ENCODE results near the gene OR51T1.

The OR51T1 gene

GRCh38 chr11:4916581-4916980 is 34.9 kb downstream of the OR51T1 start:
- TF ChIP-seq CTCF (IDR thresholded peaks at IDR 0.05), result no peak

- no peak for TF ChIP-seq CTCF (IDR thresholded peaks at IDR 0.05)
Observed at GRCh38 chr11:4919250-4919649, 37.5 kb downstream of the OR51T1 start, which contains the start of gene OR51G2. Gene OR51G2 (minus strand): TSS chr11:4919350. CDS start chr11:4915663, 3,687 bp downstream.

- no peak for TF ChIP-seq CTCF (IDR thresholded peaks at IDR 0.05)
Observed at GRCh38 chr11:4921796-4922195, 40.1 kb downstream of the OR51T1 start.

- TF ChIP-seq CTCF (IDR thresholded peaks at IDR 0.05), result no peak
Observed at GRCh38 chr11:4922304-4922703, 40.6 kb downstream of the OR51T1 start.

- TF ChIP-seq CTCF (IDR thresholded peaks at IDR 0.05), result no peak
Observed at GRCh38 chr11:4924239-4924638, 42.5 kb downstream of the OR51T1 start, which contains the start of gene OR51G1. Gene OR51G1 (minus strand): TSS chr11:4924339. CDS start chr11:4924339, 0 bp downstream.

GRCh38 chr11:4926608-4927007 is 44.9 kb downstream of the OR51T1 start:
- no peak for TF ChIP-seq CTCF (IDR thresholded peaks at IDR 0.05)
